Measurements from ENCODE around the gene IGSF22.

- TF ChIP-seq EZH2 (IDR thresholded peaks at IDR 0.05): no peak
- no peak for TF ChIP-seq POLR2AphosphoS5 (IDR thresholded peaks at IDR 0.05; ENCODE audit: low read depth, low read length)
- no peak for TF ChIP-seq RAD21 (IDR thresholded peaks at IDR 0.05; ENCODE audit: low read depth)
- no peak for TF ChIP-seq CTCF (IDR thresholded peaks at IDR 0.05 in 2 of 3, conservative IDR thresholded peaks at IDR 0.05 in 1 of 3; ENCODE audit: borderline replicate concordance in 1 of 3, insufficient read depth in 1 of 3, low read depth in 2 of 3, low read length in 2 of 3)
Observed at GRCh38 chr11:18748766-18749365, 22.9 kb upstream of the IGSF22 start.

Data from HCT116 (cell line).